ENCODE measurements around the gene MYO5A. TPM values are rescaled to one million over a fixed set of nuclear protein-coding genes. Genes with fewer than 3 reads are reported as not detected.

MYO5A gene
- total RNA-seq, 2 experiments from 2014 or later: 31.8 to 42.0 TPM

- ChIA-PET POLR2A (no interaction called here), CTCF (ENCODE audit: unreplicated experiment) (interaction anchor here (0.7 kb wide), 1 partner anchor 20 kb away, joined by 3 read pairs; no protein-coding TSS in a partner anchor)
- no peaks in the 10 kb centered on the region for H3K9me2 ChIP-seq (ENCODE audit: insufficient read depth, low read length)
- H3K27ac ChIP-seq (ENCODE audit: low read depth, low read length, poor library complexity, severe bottlenecking): no peak overlapping the region
- TF ChIP-seq CTCF (conservative IDR thresholded peaks at IDR 0.05; ENCODE audit: low read length) (no peak), EZH2phosphoT487 (IDR thresholded peaks at IDR 0.05; ENCODE audit: borderline replicate concordance, low read depth, low read length) (no peak)
- H3K79me2 ChIP-seq (ENCODE audit: insufficient read depth, low read depth, low read length): no peaks in the 10 kb centered on the region
- DNase-seq (ENCODE audit: low spot score): no peak
- H3K9me3 ChIP-seq (ENCODE audit: low read length): no peaks in the 10 kb centered on the region
- no peak overlapping the region for H3K4me3 ChIP-seq (ENCODE audit: low read depth, low read length, poor library complexity, severe bottlenecking)
- no TSS peak for BruUV-seq (replicated peaks)
- H3K4me2 ChIP-seq (ENCODE audit: low read length): no peak overlapping the region
- intact Hi-C loops (cut with micrococcal nuclease; ENCODE audit: unreplicated experiment): no loop called here
- no peaks in the 10 kb centered on the region for H3K4me1 ChIP-seq (ENCODE audit: insufficient read depth, low read length, poor library complexity, severe bottlenecking)
- H4K20me1 ChIP-seq (ENCODE audit: insufficient read depth, low read length): no peaks in the 10 kb centered on the region
- H3K36me3 ChIP-seq (ENCODE audit: insufficient read depth, low read length): no peaks in the 10 kb centered on the region
- no peak overlapping the region for H2AFZ ChIP-seq (ENCODE audit: low read length)
Observed at GRCh38 chr15:52276256-52276770, 252.4 kb downstream of the MYO5A start.

GRCh38 chr15:52263563-52264282, 265.0 kb downstream of the MYO5A start:
- ChIA-PET CTCF (ENCODE audit: unreplicated experiment) (interaction anchor here (1.0 kb wide), 1 partner anchor 203 kb away, joined by 3 read pairs; no protein-coding TSS in a partner anchor), POLR2A (interaction anchor here (0.7 kb wide), 1 partner anchor 13 kb away, joined by 5 read pairs; no protein-coding TSS in a partner anchor)
- no peak overlapping the region for H2AFZ ChIP-seq (ENCODE audit: low read length)
- no peaks in the 10 kb centered on the region for H3K36me3 ChIP-seq (ENCODE audit: insufficient read depth, low read length)
- H3K9me3 ChIP-seq (ENCODE audit: low read length): no peaks in the 10 kb centered on the region
- no peaks in the 10 kb centered on the region for H3K79me2 ChIP-seq (ENCODE audit: insufficient read depth, low read depth, low read length)
- DNase-seq (ENCODE audit: low spot score): no peak
- no peak overlapping the region for H3K4me2 ChIP-seq (ENCODE audit: low read length)
- TF ChIP-seq CTCF (conservative IDR thresholded peaks at IDR 0.05; ENCODE audit: low read length) (no peak), EZH2phosphoT487 (IDR thresholded peaks at IDR 0.05; ENCODE audit: borderline replicate concordance, low read depth, low read length) (no peak)
- no peak overlapping the region for H3K4me3 ChIP-seq (ENCODE audit: low read depth, low read length, poor library complexity, severe bottlenecking)
- H4K20me1 ChIP-seq (ENCODE audit: insufficient read depth, low read length): no peaks in the 10 kb centered on the region
- no TSS peak for BruUV-seq (replicated peaks)
- H3K9me2 ChIP-seq (ENCODE audit: insufficient read depth, low read length): no peaks in the 10 kb centered on the region
- H3K4me1 ChIP-seq (ENCODE audit: insufficient read depth, low read length, poor library complexity, severe bottlenecking): peaks cover 14% of the 10 kb centered on the region
- intact Hi-C loops (cut with micrococcal nuclease; ENCODE audit: unreplicated experiment): no loop called here
- H3K27ac ChIP-seq (ENCODE audit: low read depth, low read length, poor library complexity, severe bottlenecking): no peak overlapping the region

- no peaks in the 10 kb centered on the region for H3K36me3 ChIP-seq (ENCODE audit: insufficient read depth, low read length)
- H2AFZ ChIP-seq (ENCODE audit: low read length): peak overlapping the region; percentile 32; the same call in 1 of the 2 replicates
- H3K4me3 ChIP-seq (ENCODE audit: low read depth, low read length, poor library complexity, severe bottlenecking): no peak overlapping the region
- intact Hi-C loops (cut with micrococcal nuclease; ENCODE audit: unreplicated experiment): no loop called here
- TF ChIP-seq EZH2phosphoT487 (IDR thresholded peaks at IDR 0.05; ENCODE audit: borderline replicate concordance, low read depth, low read length) (no peak), CTCF (conservative IDR thresholded peaks at IDR 0.05; ENCODE audit: low read length) (no peak)
- H3K9me2 ChIP-seq (ENCODE audit: insufficient read depth, low read length): no peaks in the 10 kb centered on the region
- no peak overlapping the region for H3K27ac ChIP-seq (ENCODE audit: low read depth, low read length, poor library complexity, severe bottlenecking)
- ChIA-PET CTCF (ENCODE audit: unreplicated experiment) (interaction anchor here (1.1 kb wide), 1 partner anchor 472 kb away, joined by 4 read pairs; no protein-coding TSS in a partner anchor), POLR2A (interaction anchor here (0.5 to 1.5 kb wide), 10 partner anchors 9 to 226 kb away, joined by 3 to 5 read pairs (median 3); no protein-coding TSS in a partner anchor)
- BruUV-seq (replicated peaks): no TSS peak
- H3K4me2 ChIP-seq (ENCODE audit: low read length): peak overlapping the region; percentile 50; the same call in 1 of the 2 replicates
- DNase-seq (ENCODE audit: low spot score): no peak
- H4K20me1 ChIP-seq (ENCODE audit: insufficient read depth, low read length): no peaks in the 10 kb centered on the region
- no peaks in the 10 kb centered on the region for H3K79me2 ChIP-seq (ENCODE audit: insufficient read depth, low read depth, low read length)
- peaks cover 14% of the 10 kb centered on the region for H3K4me1 ChIP-seq (ENCODE audit: insufficient read depth, low read length, poor library complexity, severe bottlenecking)
- no peaks in the 10 kb centered on the region for H3K9me3 ChIP-seq (ENCODE audit: low read length)
Observed at GRCh38 chr15:52262364-52262763, 266.3 kb downstream of the MYO5A start.
